K562 (cell line): ENCODE measurements around the gene ARHGAP30. TPM values are rescaled to one million over a fixed set of nuclear protein-coding genes. Genes with fewer than 3 reads are reported as not detected.

Experiments
- ADNP ChIP-seq: fragments of 200-800 bp; sonication (Bioruptor generic); IDR thresholded peaks from 2 replicates; pipeline ENCODE4 v1.6.1; 2016; ENCODE audit warnings: missing genetic modification characterization, missing compliant biosample characterization
- C11orf30 ChIP-seq: fragments of 450-650 bp; IDR thresholded peaks from 2 replicates; pipeline ENCODE4 v1.6.1; 2016; ENCODE audit warnings: low read depth, mild to moderate bottlenecking
- CHCHD3 ChIP-seq: fragments of 250-450 bp; sonication (Bioruptor Pico); IDR thresholded peaks from 2 replicates; pipeline ENCODE4 v2.1.2; 2022; ENCODE audit warnings: mild to moderate bottlenecking
- DPF2 ChIP-seq: fragments of 450-650 bp; IDR thresholded peaks from 2 replicates; pipeline ENCODE4 v1.6.1; 2016
- EGR1 ChIP-seq: fragments of 450-650 bp; conservative IDR thresholded peaks from 2 replicates; pipeline ENCODE4 v1.6.1; 2017; ENCODE audit warnings: mild to moderate bottlenecking
- FOXP1 ChIP-seq: sonication (generic); formaldehyde crosslinking; IDR thresholded peaks from 2 replicates; pipeline ENCODE4 v1.8.0; 2022; ENCODE audit warnings: mild to moderate bottlenecking, missing genetic modification reagents
- HDAC2 ChIP-seq: fragments of 450-650 bp; IDR thresholded peaks from 2 replicates; pipeline ENCODE4 v1.6.1; 2016; ENCODE audit warnings: mild to moderate bottlenecking
- HES1 ChIP-seq: fragments of 450-650 bp; IDR thresholded peaks from 2 replicates; pipeline ENCODE4 v1.6.1; 2016; ENCODE audit warnings: low read depth, mild to moderate bottlenecking, moderate library complexity
- LCOR ChIP-seq: sonication (generic); formaldehyde crosslinking; IDR thresholded peaks from 2 replicates; pipeline ENCODE4 v1.8.0; 2022; ENCODE audit warnings: mild to moderate bottlenecking, missing genetic modification reagents
- LEF1 ChIP-seq: fragments of 450-650 bp; IDR thresholded peaks from 2 replicates; pipeline ENCODE4 v1.6.1; 2016; ENCODE audit warnings: mild to moderate bottlenecking
- MCM3 ChIP-seq: fragments of 450-650 bp; IDR thresholded peaks from 2 replicates; pipeline ENCODE4 v1.6.1; 2016
- MTA3 ChIP-seq: fragments of 450-650 bp; formaldehyde crosslinking; IDR thresholded peaks from 2 replicates; pipeline ENCODE4 v1.6.1; 2017; ENCODE audit warnings: mild to moderate bottlenecking, borderline replicate concordance
- MYNN ChIP-seq, 2 experiments: sonication (generic); formaldehyde crosslinking in 1 of 2; IDR thresholded peaks; 2 replicates each; pipeline versions ENCODE4 v1.5.0 to v1.6.1; 2016 to 2020; ENCODE audit warnings: antibody characterized with exemption in 1 of 2, missing genetic modification reagents in 1 of 2
- NCOR1 ChIP-seq: fragments of 450-650 bp; IDR thresholded peaks from 2 replicates; pipeline ENCODE4 v1.6.1; 2016; ENCODE audit warnings: mild to moderate bottlenecking, moderate library complexity
- PRDM10 ChIP-seq: fragments of 450-650 bp; IDR thresholded peaks from 2 replicates; pipeline ENCODE4 v1.6.1; 2018; ENCODE audit not compliant: partially characterized antibody
- RB1 ChIP-seq: fragments of 450-650 bp; IDR thresholded peaks from 2 replicates; pipeline ENCODE4 v1.6.1; 2017; ENCODE audit warnings: low read depth, mild to moderate bottlenecking
- RBBP5 ChIP-seq: fragments of 200-600 bp; sonication (generic); IDR thresholded peaks from 2 replicates; pipeline ENCODE4 v1.6.1; 2012; ENCODE audit warnings: borderline replicate concordance, mild to moderate bottlenecking, low read length, control low read depth, inconsistent platforms; ENCODE audit not compliant: insufficient read depth, poor library complexity, severe bottlenecking
- RNF2 ChIP-seq: sonication (generic); IDR thresholded peaks from 2 replicates; pipeline ENCODE4 v1.6.1; 2016
- SMARCA4 ChIP-seq: fragments of 450-650 bp; IDR thresholded peaks from 2 replicates; pipeline ENCODE4 v1.6.1; 2016
- SOX6 ChIP-seq: fragments of 450-650 bp; IDR thresholded peaks from 2 replicates; pipeline ENCODE4 v1.6.1; 2014; ENCODE audit warnings: mild to moderate bottlenecking
- TCF3 ChIP-seq: sonication (generic); formaldehyde crosslinking; IDR thresholded peaks from 2 replicates; pipeline ENCODE4 v1.4.0; 2020; ENCODE audit warnings: mild to moderate bottlenecking, missing genetic modification reagents
- TFAM ChIP-seq: fragments of 250-450 bp; sonication (Bioruptor Pico); conservative IDR thresholded peaks from 2 replicates; pipeline ENCODE4 v1.5.0; 2021; ENCODE audit warnings: mild to moderate bottlenecking, moderate library complexity
- ZNF184 ChIP-seq: sonication (generic); formaldehyde crosslinking; IDR thresholded peaks from 2 replicates; pipeline ENCODE4 v1.5.0; 2020; ENCODE audit warnings: missing genetic modification reagents
- ZNF232 ChIP-seq: sonication (generic); formaldehyde crosslinking; IDR thresholded peaks from 2 replicates; pipeline ENCODE4 v1.8.0; 2022; ENCODE audit warnings: mild to moderate bottlenecking, missing genetic modification reagents
- ZNF57 ChIP-seq: fragments of 450-650 bp; formaldehyde crosslinking; IDR thresholded peaks from 2 replicates; pipeline ENCODE4 v1.4.0; 2020; ENCODE audit warnings: mild to moderate bottlenecking, moderate library complexity
- ZSCAN32 ChIP-seq: fragments of 450-650 bp; formaldehyde crosslinking; IDR thresholded peaks from 2 replicates; pipeline ENCODE4 v1.4.0; 2020; ENCODE audit warnings: mild to moderate bottlenecking, moderate library complexity
- polyA plus RNA-seq, 8 experiments: library from polyadenylated mRNA; depleted of rRNA in 4 of 8; stranded (reverse) in 5 of 8; unstranded in 3 of 8; fragments of >200 nt; fragmentation: Nextera tagmentation in 2 of 8; fragmentation: Illumina TruSeq in 1 of 8; extraction: Ambion mirVana in 2 of 8; extraction: Trizol in 1 of 8; gene quantifications; 2 replicates each; pipeline versions ENCODE4 v1.2.1 to v1.2.3, GENCODE V29; 2011 to 2014; ENCODE audit warnings: inconsistent platforms in 1 of 8, missing spikeins in 1 of 8
- total RNA-seq, 7 experiments: library from RNA; depleted of rRNA in 6 of 7; stranded (reverse); fragments of >200 nt in 6 of 7; fragmentation: Illumina TruSeq in 2 of 7; extraction: Trizol in 2 of 7; gene quantifications; 2 replicates each; pipeline versions ENCODE4 v1.2.1 to v1.2.3, GENCODE V29; 2011 to 2021; ENCODE audit warnings: low replicate concordance in 1 of 7
- TF ChIP-seq, protein P1 (sequence below): IDR thresholded peaks from 2 replicates; pipeline ENCODE4 v1.6.1; 2012; ENCODE audit warnings: low read depth, low read length, improper control_type of control experiment, borderline replicate concordance

The ARHGAP30 gene
- total and polyA plus RNA-seq, 9 of the 15 experiments (the other 6 are each of a cell fraction or from before 2014, with no cell fraction given): 0.01 to 0.73 (median 0.12) TPM

DNA sequence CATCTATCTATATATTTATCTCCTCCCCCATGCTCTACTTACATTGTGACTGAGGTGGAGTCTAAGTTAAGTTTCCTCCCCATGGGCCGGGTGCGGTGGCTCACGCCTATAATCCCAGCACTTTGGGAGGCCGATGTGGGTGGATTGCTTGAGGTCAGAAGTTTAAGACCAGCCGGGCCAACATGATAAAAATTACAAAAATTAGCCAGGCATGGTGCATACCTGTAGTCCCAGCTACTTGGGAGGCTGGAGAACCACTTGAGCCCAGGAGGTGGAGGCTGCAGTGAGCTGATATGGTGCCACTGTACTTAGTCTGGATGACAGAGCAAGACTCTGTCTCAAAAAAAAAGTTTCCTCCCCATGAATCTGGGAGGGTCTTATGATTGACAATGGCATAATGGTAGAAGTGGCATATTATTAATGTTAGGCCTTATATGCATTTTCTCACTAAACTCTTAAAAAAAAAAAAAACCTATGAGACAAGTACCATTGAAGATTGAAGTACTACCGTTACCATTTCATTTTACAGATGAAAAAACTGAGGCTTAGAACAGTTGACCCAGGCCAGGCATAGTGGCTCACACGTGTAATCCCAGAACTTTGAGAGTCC, 60.0 kb downstream of the ARHGAP30 start (continued):
- TF ChIP-seq, protein P1, sequence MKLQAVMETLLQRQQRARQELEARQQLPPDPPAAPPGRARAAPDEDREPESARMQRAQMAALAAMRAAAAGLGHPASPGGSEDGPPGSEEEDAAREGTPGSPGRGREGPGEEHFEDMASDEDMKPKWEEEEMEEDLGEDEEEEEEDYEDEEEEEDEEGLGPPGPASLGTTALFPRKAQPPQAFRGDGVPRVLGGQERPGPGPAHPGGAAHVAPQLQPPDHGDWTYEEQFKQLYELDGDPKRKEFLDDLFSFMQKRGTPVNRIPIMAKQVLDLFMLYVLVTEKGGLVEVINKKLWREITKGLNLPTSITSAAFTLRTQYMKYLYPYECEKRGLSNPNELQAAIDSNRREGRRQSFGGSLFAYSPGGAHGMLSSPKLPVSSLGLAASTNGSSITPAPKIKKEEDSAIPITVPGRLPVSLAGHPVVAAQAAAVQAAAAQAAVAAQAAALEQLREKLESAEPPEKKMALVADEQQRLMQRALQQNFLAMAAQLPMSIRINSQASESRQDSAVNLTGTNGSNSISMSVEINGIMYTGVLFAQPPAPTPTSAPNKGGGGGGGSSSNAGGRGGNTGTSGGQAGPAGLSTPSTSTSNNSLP: peak; percentile 63; the same call in 1 of the 2 replicates
- no peak for TF ChIP-seq MCM3
- peak; percentile 57 for TF ChIP-seq C11orf30
- TF ChIP-seq ZNF184 (CRISPR knock-in tag): no peak
- peak; percentile 95 for TF ChIP-seq NCOR1
- peak; percentile 80 for TF ChIP-seq MYNN (IDR thresholded peaks at IDR 0.05)
- TF ChIP-seq MYNN (CRISPR knock-in tag; IDR thresholded peaks at IDR 0.05): no peak
- peak; percentile 43; the same call in 1 of the 2 replicates for TF ChIP-seq HDAC2
- no peak for TF ChIP-seq TFAM (CRISPR knock-in tag)
- TF ChIP-seq LEF1: peak; percentile 67; the same call in 1 of the 2 replicates
- TF ChIP-seq ADNP (tag): peak; percentile 80; the same call in 1 of the 2 replicates
- TF ChIP-seq RNF2: peak; percentile 51; the same call in 1 of the 2 replicates
- peak; percentile 95 for TF ChIP-seq DPF2
- TF ChIP-seq TCF3 (CRISPR knock-in tag): peak; percentile 89
- TF ChIP-seq PRDM10: peak; percentile 79
- TF ChIP-seq FOXP1 (CRISPR knock-in tag): no peak
- peak; percentile 67 for TF ChIP-seq SOX6
- no peak for TF ChIP-seq ZNF57
- no peak for TF ChIP-seq RB1
- no peak for TF ChIP-seq CHCHD3 (CRISPR knock-in tag)
- TF ChIP-seq LCOR (CRISPR knock-in tag): peak; percentile 75; the same call in 1 of the 2 replicates
- TF ChIP-seq EGR1: peak; percentile 92
- peak; percentile 49; the same call in 1 of the 2 replicates for TF ChIP-seq MTA3
- TF ChIP-seq ZNF232: no peak
- TF ChIP-seq HES1: peak; percentile 49; the same call in 1 of the 2 replicates
- TF ChIP-seq ZSCAN32 (CRISPR knock-in tag): no peak
- TF ChIP-seq RBBP5: no peak
- peak; percentile 89 for TF ChIP-seq SMARCA4
